WTC11 (cell line): Measurements from ENCODE around the gene LDLRAD3.

ENCODE experiments used
- TF ChIP-seq, protein P1 (sequence below): fragments of 200-600 bp; IDR thresholded peaks from 2 replicates; pipeline ENCODE4 v1.8.0; 2022; ENCODE audit warnings: antibody characterized with exemption
- TF ChIP-seq, protein P2 (sequence below): sonication (generic); formaldehyde crosslinking; IDR thresholded peaks from 2 replicates; pipeline ENCODE4 v1.8.1; 2023; ENCODE audit warnings: mild to moderate bottlenecking, moderate library complexity, missing genetic modification reagents

DNA sequence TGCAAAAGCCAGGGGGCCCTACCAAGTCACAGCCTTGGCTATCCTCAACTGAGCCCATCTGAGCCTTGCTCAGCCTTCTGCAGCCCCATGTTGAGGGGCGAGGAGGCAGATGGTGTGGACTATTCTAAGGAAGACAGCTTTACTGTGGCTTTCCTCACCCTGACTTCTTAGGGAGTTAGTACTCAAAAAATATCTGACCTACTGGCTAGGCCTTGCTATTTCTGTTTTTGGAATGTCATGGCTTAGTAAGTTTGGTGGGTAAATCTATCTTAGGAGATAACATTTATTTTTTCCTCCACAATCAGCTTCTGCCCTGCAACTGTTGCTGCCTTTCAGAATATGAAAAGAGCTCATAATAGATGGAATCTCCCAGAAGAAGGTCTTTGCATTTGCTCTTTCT, 80.9 kb downstream of the LDLRAD3 start:
- TF ChIP-seq, protein P1, sequence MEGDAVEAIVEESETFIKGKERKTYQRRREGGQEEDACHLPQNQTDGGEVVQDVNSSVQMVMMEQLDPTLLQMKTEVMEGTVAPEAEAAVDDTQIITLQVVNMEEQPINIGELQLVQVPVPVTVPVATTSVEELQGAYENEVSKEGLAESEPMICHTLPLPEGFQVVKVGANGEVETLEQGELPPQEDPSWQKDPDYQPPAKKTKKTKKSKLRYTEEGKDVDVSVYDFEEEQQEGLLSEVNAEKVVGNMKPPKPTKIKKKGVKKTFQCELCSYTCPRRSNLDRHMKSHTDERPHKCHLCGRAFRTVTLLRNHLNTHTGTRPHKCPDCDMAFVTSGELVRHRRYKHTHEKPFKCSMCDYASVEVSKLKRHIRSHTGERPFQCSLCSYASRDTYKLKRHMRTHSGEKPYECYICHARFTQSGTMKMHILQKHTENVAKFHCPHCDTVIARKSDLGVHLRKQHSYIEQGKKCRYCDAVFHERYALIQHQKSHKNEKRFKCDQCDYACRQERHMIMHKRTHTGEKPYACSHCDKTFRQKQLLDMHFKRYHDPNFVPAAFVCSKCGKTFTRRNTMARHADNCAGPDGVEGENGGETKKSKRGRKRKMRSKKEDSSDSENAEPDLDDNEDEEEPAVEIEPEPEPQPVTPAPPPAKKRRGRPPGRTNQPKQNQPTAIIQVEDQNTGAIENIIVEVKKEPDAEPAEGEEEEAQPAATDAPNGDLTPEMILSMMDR, result no peak
- TF ChIP-seq, protein P2, sequence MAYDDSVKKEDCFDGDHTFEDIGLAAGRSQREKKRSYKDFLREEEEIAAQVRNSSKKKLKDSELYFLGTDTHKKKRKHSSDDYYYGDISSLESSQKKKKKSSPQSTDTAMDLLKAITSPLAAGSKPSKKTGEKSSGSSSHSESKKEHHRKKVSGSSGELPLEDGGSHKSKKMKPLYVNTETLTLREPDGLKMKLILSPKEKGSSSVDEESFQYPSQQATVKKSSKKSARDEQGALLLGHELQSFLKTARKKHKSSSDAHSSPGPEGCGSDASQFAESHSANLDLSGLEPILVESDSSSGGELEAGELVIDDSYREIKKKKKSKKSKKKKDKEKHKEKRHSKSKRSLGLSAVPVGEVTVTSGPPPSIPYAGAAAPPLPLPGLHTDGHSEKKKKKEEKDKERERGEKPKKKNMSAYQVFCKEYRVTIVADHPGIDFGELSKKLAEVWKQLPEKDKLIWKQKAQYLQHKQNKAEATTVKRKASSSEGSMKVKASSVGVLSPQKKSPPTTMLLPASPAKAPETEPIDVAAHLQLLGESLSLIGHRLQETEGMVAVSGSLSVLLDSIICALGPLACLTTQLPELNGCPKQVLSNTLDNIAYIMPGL, result no peak
